Rectal smooth muscle tissue (tissue), 1 donor: ENCODE data around the gene STARD3.

Source experiments
- H3K27ac ChIP-seq: one replicate; pipeline ENCODE4 v1.7.0; 2013; ENCODE audit warnings: low read depth, low read length, inconsistent platforms
- H3K27me3 ChIP-seq: one replicate; pipeline ENCODE4 v1.7.0; 2013; ENCODE audit warnings: low read length; ENCODE audit not compliant: control insufficient read depth, insufficient read depth
- H3K36me3 ChIP-seq: one replicate; pipeline ENCODE4 v1.7.0; 2013; ENCODE audit warnings: low read length; ENCODE audit not compliant: control insufficient read depth, insufficient read depth
- H3K4me1 ChIP-seq: one replicate; pipeline ENCODE4 v1.7.0; 2013; ENCODE audit warnings: low read length; ENCODE audit not compliant: control insufficient read depth, insufficient read depth
- H3K4me3 ChIP-seq: one replicate; pipeline ENCODE4 v1.7.0; 2013; ENCODE audit warnings: low read length
- H3K9ac ChIP-seq: one replicate; pipeline ENCODE4 v1.7.0; 2013; ENCODE audit warnings: low read length

The STARD3 gene

GRCh38 chr17:39639566-39640458, 2.9 kb downstream of the STARD3 start:
- H3K4me1 ChIP-seq: peaks cover 20% of the 10 kb centered on the region
- no peaks in the 10 kb centered on the region for H3K36me3 ChIP-seq
- H3K4me3 ChIP-seq: no peak overlapping the region
- H3K27me3 ChIP-seq: peaks cover 2% of the 10 kb centered on the region
- no peak overlapping the region for H3K9ac ChIP-seq
- H3K27ac ChIP-seq: no peak overlapping the region

GRCh38 chr17:39640591-39641031, 3.7 kb downstream of the STARD3 start:
- Histone ChIP-seq H3K4me1 (peaks cover 20% of the 10 kb centered on the region), H3K9ac (no peak overlapping the region), H3K4me3 (no peak overlapping the region), H3K27me3 (no peaks in the 10 kb centered on the region), H3K36me3 (no peaks in the 10 kb centered on the region), H3K27ac (no peak overlapping the region)

- Histone ChIP-seq H3K9ac (no peak overlapping the region), H3K27me3 (no peaks in the 10 kb centered on the region), H3K4me1 (peaks cover 18% of the 10 kb centered on the region), H3K4me3 (no peak overlapping the region), H3K27ac (no peak overlapping the region), H3K36me3 (no peaks in the 10 kb centered on the region)
Measured at GRCh38 chr17:39641097-39641496, 4.2 kb downstream of the STARD3 start.

- Histone ChIP-seq H3K27me3 (no peaks in the 10 kb centered on the region), H3K4me1 (peaks cover 12% of the 10 kb centered on the region), H3K9ac (no peak overlapping the region), H3K36me3 (no peaks in the 10 kb centered on the region), H3K27ac (no peak overlapping the region), H3K4me3 (no peak overlapping the region)
Measured at GRCh38 chr17:39641883-39642282, 4.9 kb downstream of the STARD3 start.

- no peak overlapping the region for H3K27ac ChIP-seq
- no peak overlapping the region for H3K4me3 ChIP-seq
- H3K36me3 ChIP-seq: no peaks in the 10 kb centered on the region
- H3K9ac ChIP-seq: no peak overlapping the region
- H3K27me3 ChIP-seq: no peaks in the 10 kb centered on the region
- H3K4me1 ChIP-seq: peaks cover 12% of the 10 kb centered on the region
Measured at GRCh38 chr17:39642291-39643074, 5.5 kb downstream of the STARD3 start.

GRCh38 chr17:39643271-39643670, 6.3 kb downstream of the STARD3 start:
- H3K4me3 ChIP-seq: no peak overlapping the region
- H3K36me3 ChIP-seq: no peaks in the 10 kb centered on the region
- no peaks in the 10 kb centered on the region for H3K27me3 ChIP-seq
- H3K4me1 ChIP-seq: peaks cover 5% of the 10 kb centered on the region
- no peak overlapping the region for H3K27ac ChIP-seq
- H3K9ac ChIP-seq: no peak overlapping the region

- Histone ChIP-seq H3K27me3 (no peaks in the 10 kb centered on the region), H3K4me3 (no peak overlapping the region), H3K9ac (no peak overlapping the region), H3K4me1 (no peaks in the 10 kb centered on the region), H3K27ac (no peak overlapping the region), H3K36me3 (peaks cover 3% of the 10 kb centered on the region)
Measured at GRCh38 chr17:39647256-39647655, 10.3 kb downstream of the STARD3 start.

GRCh38 chr17:39648616-39649366, 11.8 kb downstream of the STARD3 start:
- Histone ChIP-seq H3K4me3 (no peak overlapping the region), H3K36me3 (peaks cover 3% of the 10 kb centered on the region), H3K27me3 (no peaks in the 10 kb centered on the region), H3K4me1 (no peaks in the 10 kb centered on the region), H3K9ac (no peak overlapping the region), H3K27ac (no peak overlapping the region)

- Histone ChIP-seq H3K4me1 (no peaks in the 10 kb centered on the region), H3K4me3 (no peak overlapping the region), H3K36me3 (peaks cover 3% of the 10 kb centered on the region), H3K9ac (no peak overlapping the region), H3K27me3 (no peaks in the 10 kb centered on the region), H3K27ac (no peak overlapping the region)
Measured at GRCh38 chr17:39650121-39650579, 13.2 kb downstream of the STARD3 start.

GRCh38 chr17:39651923-39652586, 15.1 kb downstream of the STARD3 start:
- Histone ChIP-seq H3K27ac (no peak overlapping the region), H3K36me3 (peaks cover 7% of the 10 kb centered on the region), H3K9ac (no peak overlapping the region), H3K4me1 (no peaks in the 10 kb centered on the region), H3K4me3 (no peak overlapping the region), H3K27me3 (no peaks in the 10 kb centered on the region)

- H3K4me3 ChIP-seq: no peak overlapping the region
- no peak overlapping the region for H3K27ac ChIP-seq
- no peak overlapping the region for H3K9ac ChIP-seq
- no peaks in the 10 kb centered on the region for H3K4me1 ChIP-seq
- H3K36me3 ChIP-seq: peaks cover 9% of the 10 kb centered on the region
- no peaks in the 10 kb centered on the region for H3K27me3 ChIP-seq
Measured at GRCh38 chr17:39652587-39653315, 15.8 kb downstream of the STARD3 start.
